ENCODE measurements around the gene NCKAP5. TPM values are rescaled to one million over a fixed set of nuclear protein-coding genes. Genes with fewer than 3 reads are reported as not detected.

Gene NCKAP5
- total and polyA plus RNA-seq, 7 donors = 0.03 to 1.2 (median 0.22) TPM

- ATAC-seq (no peak), DNase-seq (no peak)
- Histone ChIP-seq H3K4me1 (no peaks in the 10 kb centered on the region), H3K4me3 (no peak overlapping the region), H3K27me3 (ENCODE audit: insufficient read depth in 3 of 3, low read length in 2 of 3) (no peaks in the 10 kb centered on the region), H3K27ac (no peak overlapping the region), H3K36me3 (ENCODE audit: insufficient read depth in 1 of 2, low read depth in 1 of 2) (no peaks in the 10 kb centered on the region), H3K9me3 (no peaks in the 10 kb centered on the region)
- intact Hi-C loops (cut with DNase I) = no loop called here
- TF ChIP-seq CTCF (IDR thresholded peaks at IDR 0.05) = no peak
- WGBS, 3 donors = 73 to 84% (median 79%) methylated on average over 2 of the region's 2 CpGs
Measured at GRCh38 chr2:132999421-132999820, 568.8 kb downstream of the NCKAP5 start.

- no peaks in the 10 kb centered on the region for H3K4me1 ChIP-seq
- H3K27ac ChIP-seq = no peak overlapping the region
- no peak for TF ChIP-seq CTCF (IDR thresholded peaks at IDR 0.05)
- intact Hi-C loops (cut with DNase I) = no loop called here
- H3K27me3 ChIP-seq (ENCODE audit: insufficient read depth in 3 of 3, low read length in 2 of 3) = no peaks in the 10 kb centered on the region
- H3K9me3 ChIP-seq = no peaks in the 10 kb centered on the region
- ATAC-seq (no peak), DNase-seq (no peak)
- H3K36me3 ChIP-seq (ENCODE audit: insufficient read depth in 1 of 2, low read depth in 1 of 2) = no peaks in the 10 kb centered on the region
- no peak overlapping the region for H3K4me3 ChIP-seq
Measured at GRCh38 chr2:132998221-132998620, 570.0 kb downstream of the NCKAP5 start.

- TF ChIP-seq CTCF (IDR thresholded peaks at IDR 0.05) = no peak
- Histone ChIP-seq H3K27me3 (ENCODE audit: insufficient read depth in 3 of 3, low read length in 2 of 3) (peaks cover 0 to 2% (median 0%) of the 10 kb centered on the region in 3 donors), H3K36me3 (ENCODE audit: insufficient read depth in 1 of 2, low read depth in 1 of 2) (no peaks in the 10 kb centered on the region), H3K4me3 (no peak overlapping the region), H3K4me1 (no peaks in the 10 kb centered on the region), H3K27ac (no peak overlapping the region), H3K9me3 (no peaks in the 10 kb centered on the region)
- no peak for ATAC-seq
- intact Hi-C loops (cut with DNase I) = no loop called here
- DNase-seq = no peak
- 42 to 58% (median 46%) methylated on average over 8 of the region's 8 CpGs for WGBS, 3 donors
Measured at GRCh38 chr2:132991471-132992045, 576.7 kb downstream of the NCKAP5 start.

GRCh38 chr2:132984731-132985130 lies 583.5 kb downstream of the NCKAP5 start:
- H3K27me3 ChIP-seq (ENCODE audit: insufficient read depth in 3 of 3, low read length in 2 of 3) = no peaks in the 10 kb centered on the region
- ATAC-seq = no peak
- no peaks in the 10 kb centered on the region for H3K36me3 ChIP-seq (ENCODE audit: insufficient read depth in 1 of 2, low read depth in 1 of 2)
- H3K27ac ChIP-seq = no peak overlapping the region
- DNase-seq = no peak
- no peak for TF ChIP-seq CTCF (IDR thresholded peaks at IDR 0.05)
- intact Hi-C loops (cut with DNase I) = no loop called here
- H3K4me3 ChIP-seq = no peak overlapping the region
- 72 to 81% (median 74%) methylated on average over 2 of the region's 2 CpGs for WGBS, 3 donors
- H3K9me3 ChIP-seq = no peaks in the 10 kb centered on the region
- no peaks in the 10 kb centered on the region for H3K4me1 ChIP-seq

GRCh38 chr2:132980304-132980703 lies 588.0 kb downstream of the NCKAP5 start:
- Histone ChIP-seq H3K36me3 (ENCODE audit: insufficient read depth in 1 of 2, low read depth in 1 of 2) (no peaks in the 10 kb centered on the region), H3K4me3 (no peak overlapping the region), H3K9me3 (no peaks in the 10 kb centered on the region), H3K27ac (no peak overlapping the region), H3K4me1 (no peaks in the 10 kb centered on the region), H3K27me3 (ENCODE audit: insufficient read depth in 3 of 3, low read length in 2 of 3) (no peaks in the 10 kb centered on the region)
- DNase-seq (no peak), ATAC-seq (no peak)
- 37 to 62% (median 47%) methylated on average over 2 of the region's 2 CpGs for WGBS, 3 donors
- intact Hi-C loops (cut with DNase I) = no loop called here
- TF ChIP-seq CTCF (IDR thresholded peaks at IDR 0.05) = no peak
